HK-2 (cell line): ENCODE results near the gene CFDP1.

ENCODE experiments used
- DNase-seq: peaks from one replicate; pipeline ENCODE4 v3.0.0-alpha.2; 2018; ENCODE audit not compliant: unreplicated experiment

The CFDP1 gene

GRCh38 chr16:75319513-75320411 lies 113.5 kb downstream of the CFDP1 start:
- DNase-seq: peak; percentile 53

GRCh38 chr16:75318737-75319136 lies 114.6 kb downstream of the CFDP1 start:
- DNase-seq: no peak

- DNase-seq: no peak
These were observed 115.8 kb downstream of the CFDP1 start for GRCh38 chr16:75317532-75317931.

GRCh38 chr16:75317101-75317522 lies 116.2 kb downstream of the CFDP1 start:
- DNase-seq: no peak

- DNase-seq: no peak
These were observed 117.6 kb downstream of the CFDP1 start for GRCh38 chr16:75315539-75316306.

- no peak for DNase-seq
These were observed 120.4 kb downstream of the CFDP1 start for GRCh38 chr16:75312875-75313274.

- DNase-seq: no peak
These were observed 121.8 kb downstream of the CFDP1 start for GRCh38 chr16:75311383-75311938.

- DNase-seq: no peak
These were observed 122.8 kb downstream of the CFDP1 start for GRCh38 chr16:75310541-75310940.

GRCh38 chr16:75309899-75310430 lies 123.3 kb downstream of the CFDP1 start:
- no peak for DNase-seq

GRCh38 chr16:75309156-75309555 lies 124.1 kb downstream of the CFDP1 start:
- no peak for DNase-seq

GRCh38 chr16:75308011-75308410 lies 125.3 kb downstream of the CFDP1 start:
- DNase-seq: no peak

GRCh38 chr16:75307506-75307905 lies 125.8 kb downstream of the CFDP1 start:
- no peak for DNase-seq

- DNase-seq: peak; percentile 59
These were observed 127.1 kb downstream of the CFDP1 start for GRCh38 chr16:75306099-75306762.

- DNase-seq: peak; percentile 89
These were observed 127.8 kb downstream of the CFDP1 start for GRCh38 chr16:75305364-75306098.

- DNase-seq: peak; percentile 83
These were observed 128.6 kb downstream of the CFDP1 start for GRCh38 chr16:75304521-75305363.

- DNase-seq: no peak
These were observed 131.5 kb downstream of the CFDP1 start for GRCh38 chr16:75301804-75302203.

GRCh38 chr16:75298267-75298666 lies 135.0 kb downstream of the CFDP1 start:
- no peak for DNase-seq

- no peak for DNase-seq
These were observed 136.7 kb downstream of the CFDP1 start for GRCh38 chr16:75296606-75297005.

GRCh38 chr16:75294773-75295459 lies 138.4 kb downstream of the CFDP1 start:
- DNase-seq: no peak
